ENCODE data around the gene TTC1.
"Not testable (repeated sequence)": the region's sequence is repeated elsewhere in the genome, so short reads cannot be mapped to it uniquely, and the experiment has no call there.

Gene TTC1

GRCh38 chr5:160060001-160060400 is 51.1 kb downstream of the TTC1 start:
- no peak for TF ChIP-seq CTCF (conservative IDR thresholded peaks at IDR 0.05; ENCODE audit: low read length)
- no peak overlapping the region for H3K4me3 ChIP-seq (ENCODE audit: low read length)
- DNase-seq (ENCODE audit: low read depth) = no peak

GRCh38 chr5:160061770-160062169 is 52.8 kb downstream of the TTC1 start:
- no peak for DNase-seq (ENCODE audit: low read depth)
- H3K4me3 ChIP-seq (ENCODE audit: low read length) = no peak overlapping the region
- no peak for TF ChIP-seq CTCF (conservative IDR thresholded peaks at IDR 0.05; ENCODE audit: low read length)

- no peak for DNase-seq (ENCODE audit: low read depth)
- H3K4me3 ChIP-seq (ENCODE audit: low read length) = no peak overlapping the region
- TF ChIP-seq CTCF (conservative IDR thresholded peaks at IDR 0.05; ENCODE audit: low read length) = no peak
Observed at GRCh38 chr5:160064417-160064810, 55.5 kb downstream of the TTC1 start.

GRCh38 chr5:160064995-160065614 is 56.2 kb downstream of the TTC1 start:
- no peak for DNase-seq (ENCODE audit: low read depth)
- TF ChIP-seq CTCF (conservative IDR thresholded peaks at IDR 0.05; ENCODE audit: low read length) = no peak

GRCh38 chr5:160069120-160069519 is 60.2 kb downstream of the TTC1 start:
- H3K4me3 ChIP-seq (ENCODE audit: low read length); DNase-seq (ENCODE audit: low read depth): not testable (repeated sequence)

More at GRCh38 chr5:160064995-160065614, 56.2 kb downstream of the TTC1 start:
- no peak overlapping the region for H3K4me3 ChIP-seq (ENCODE audit: low read length)

- no peak for TF ChIP-seq CTCF (conservative IDR thresholded peaks at IDR 0.05; ENCODE audit: low read length)
- DNase-seq (ENCODE audit: low read depth) = no peak
Observed at GRCh38 chr5:160071516-160071915, 62.6 kb downstream of the TTC1 start.

GRCh38 chr5:160071916-160072315 is 63.0 kb downstream of the TTC1 start:
- no peak overlapping the region for H3K4me3 ChIP-seq (ENCODE audit: low read length)
- no peak for TF ChIP-seq CTCF (conservative IDR thresholded peaks at IDR 0.05; ENCODE audit: low read length)
- no peak for DNase-seq (ENCODE audit: low read depth)

More at GRCh38 chr5:160071516-160071915, 62.6 kb downstream of the TTC1 start:
- no peak overlapping the region for H3K4me3 ChIP-seq (ENCODE audit: low read length)

All from AG10803 (cell line).